H1 (cell line): ENCODE results near the gene SRP14.
A peak's percentile ranks its signal among the peaks of the same experiment; 100 is the strongest.

Experiments used
- BRCA1 ChIP-seq: IDR thresholded peaks from 2 replicates; pipeline ENCODE4 v1.6.1; 2012; ENCODE audit warnings: low read depth, low read length, improper control_type of control experiment
- CBX8 ChIP-seq: fragments of 300-800, 300-1000 bp; sonication (generic); IDR thresholded peaks from 2 replicates; pipeline ENCODE4 v1.7.1; 2016; ENCODE audit warnings: low read depth, low read length, borderline replicate concordance
- CHD7 ChIP-seq: fragments of 300-600 bp; sonication (generic); IDR thresholded peaks from 2 replicates; pipeline ENCODE4 v1.7.1; 2012; ENCODE audit warnings: low read length, moderate library complexity, mild to moderate bottlenecking, inconsistent platforms; ENCODE audit not compliant: insufficient replicate concordance
- CTCF ChIP-seq, 3 experiments: IDR thresholded peaks; 1 replicate in 2 of 3; 2 replicates in 1 of 3; pipeline versions ENCODE4 v1.5.1 to v1.6.1; 2011; ENCODE audit warnings: low read length in 3 of 3, mild to moderate bottlenecking in 3 of 3, inconsistent platforms in 2 of 3, low read depth in 1 of 3, moderate library complexity in 1 of 3; ENCODE audit not compliant: insufficient read depth in 1 of 3; ENCODE audit errors: control extremely low read depth in 1 of 3
- EGR1 ChIP-seq: IDR thresholded peaks from 2 replicates; pipeline ENCODE4 v1.6.1; 2011; ENCODE audit warnings: low read depth, low read length, borderline replicate concordance
- HDAC2 ChIP-seq, 2 experiments: fragments of 300-600 bp in 1 of 2; sonication (generic) in 1 of 2; IDR thresholded peaks; 2 replicates each; pipeline ENCODE4 v1.6.1; 2011 to 2012; ENCODE audit warnings: low read depth in 2 of 2, low read length in 2 of 2, mild to moderate bottlenecking in 2 of 2, moderate library complexity in 2 of 2, borderline replicate concordance in 1 of 2, inconsistent platforms in 1 of 2
- KDM1A ChIP-seq: fragments of 200-600, 300-600 bp; sonication (generic); IDR thresholded peaks from 2 replicates; pipeline ENCODE4 v1.7.1; 2016; ENCODE audit warnings: mild to moderate bottlenecking, low read length, borderline replicate concordance
- MAFK ChIP-seq: IDR thresholded peaks from 2 replicates; pipeline ENCODE4 v1.6.1; 2012; ENCODE audit warnings: low read depth, mild to moderate bottlenecking, improper control_type of control experiment, low read length
- MAX ChIP-seq: IDR thresholded peaks from 2 replicates; pipeline ENCODE4 v1.6.1; 2012; ENCODE audit warnings: inconsistent platforms
- POLR2A ChIP-seq, 2 experiments: IDR thresholded peaks; 1 replicate in 1 of 2; 2 replicates in 1 of 2; pipeline ENCODE4 v1.6.1; 2011; ENCODE audit warnings: low read depth in 2 of 2, low read length in 2 of 2, mild to moderate bottlenecking in 2 of 2; ENCODE audit errors: control extremely low read depth in 1 of 2
- TCF12 ChIP-seq: IDR thresholded peaks from 2 replicates; pipeline ENCODE4 v1.6.1; 2011; ENCODE audit warnings: low read depth, mild to moderate bottlenecking, low read length
- YY1 ChIP-seq: IDR thresholded peaks from 2 replicates; pipeline ENCODE4 v1.6.1; 2011; ENCODE audit warnings: low read depth, mild to moderate bottlenecking, low read length

- TF ChIP-seq CHD7 (no peak), KDM1A (no peak), MAX (peak; percentile 71), TCF12 (no peak), CTCF (IDR thresholded peaks at IDR 0.05; ENCODE audit: control extremely low read depth in 1 of 3, insufficient read depth in 1 of 3, low read depth in 1 of 3, low read length in 3 of 3) (peak; percentile 92 to 97 (median 97)), POLR2A (IDR thresholded peaks at IDR 0.05; ENCODE audit: control extremely low read depth in 1 of 2, low read depth in 2 of 2, low read length in 2 of 2) (no peak), HDAC2 (IDR thresholded peaks at IDR 0.05; ENCODE audit: borderline replicate concordance in 1 of 2, low read depth in 2 of 2, low read length in 2 of 2) (no peak), YY1 (peak; percentile 84), CBX8 (no peak), BRCA1 (0 out of 2 replicates have a peak, but pooled peaks have one; percentile 14), MAFK (no peak), EGR1 (no peak)
Observed at GRCh38 chr15:40044717-40045571, 6.0 kb upstream of the SRP14 start.
